Right lobe of liver (tissue), 4 donors: ENCODE measurements around the gene MRGPRD.

Source experiments
- POLR2A ChIP-seq: fragments of 450-650 bp; IDR thresholded peaks from one replicate; pipeline ENCODE4 v1.6.1; 2017; ENCODE audit warnings: antibody characterized with exemption, mild to moderate bottlenecking
- TF ChIP-seq, protein P1 (sequence below), 4 donors: fragments of 200-600 bp in 3 of 4; fragments of 450-650 bp in 1 of 4; IDR thresholded peaks; one replicate each; pipeline versions ENCODE4 v1.5.1 to v1.8.0; 2016 to 2022; ENCODE audit warnings: antibody characterized with exemption in 4 of 4, mild to moderate bottlenecking in 2 of 4
- donor health status: DM: no; HTN: no; CAD: no.
- donor health status: DM: no; HTN: no; CAD: no.
- donor health status: DM: no; HTN: yes; CAD: no.

DNA sequence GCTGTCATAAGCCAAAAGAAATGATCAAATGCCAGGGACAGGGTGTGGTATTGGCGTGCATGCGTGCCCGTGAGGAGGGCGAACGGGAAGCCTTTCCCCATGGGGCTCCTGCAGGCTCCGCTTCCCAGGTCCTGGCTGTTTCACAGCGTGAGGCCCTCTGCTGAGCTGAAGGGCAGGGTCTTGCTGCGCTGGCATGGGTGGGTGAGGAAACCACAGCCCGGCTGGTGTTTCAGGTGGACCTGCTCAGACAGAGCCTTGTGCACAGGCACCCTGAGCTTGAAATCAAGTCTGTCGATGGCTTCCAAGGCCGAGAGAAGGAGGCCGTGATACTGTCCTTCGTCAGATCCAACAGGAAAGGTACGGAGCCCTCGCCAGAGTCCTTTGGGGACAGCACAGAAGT lies 45.7 kb downstream of the MRGPRD start:
- TF ChIP-seq, protein P1, sequence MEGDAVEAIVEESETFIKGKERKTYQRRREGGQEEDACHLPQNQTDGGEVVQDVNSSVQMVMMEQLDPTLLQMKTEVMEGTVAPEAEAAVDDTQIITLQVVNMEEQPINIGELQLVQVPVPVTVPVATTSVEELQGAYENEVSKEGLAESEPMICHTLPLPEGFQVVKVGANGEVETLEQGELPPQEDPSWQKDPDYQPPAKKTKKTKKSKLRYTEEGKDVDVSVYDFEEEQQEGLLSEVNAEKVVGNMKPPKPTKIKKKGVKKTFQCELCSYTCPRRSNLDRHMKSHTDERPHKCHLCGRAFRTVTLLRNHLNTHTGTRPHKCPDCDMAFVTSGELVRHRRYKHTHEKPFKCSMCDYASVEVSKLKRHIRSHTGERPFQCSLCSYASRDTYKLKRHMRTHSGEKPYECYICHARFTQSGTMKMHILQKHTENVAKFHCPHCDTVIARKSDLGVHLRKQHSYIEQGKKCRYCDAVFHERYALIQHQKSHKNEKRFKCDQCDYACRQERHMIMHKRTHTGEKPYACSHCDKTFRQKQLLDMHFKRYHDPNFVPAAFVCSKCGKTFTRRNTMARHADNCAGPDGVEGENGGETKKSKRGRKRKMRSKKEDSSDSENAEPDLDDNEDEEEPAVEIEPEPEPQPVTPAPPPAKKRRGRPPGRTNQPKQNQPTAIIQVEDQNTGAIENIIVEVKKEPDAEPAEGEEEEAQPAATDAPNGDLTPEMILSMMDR (IDR thresholded peaks at IDR 0.05) = no peak
- TF ChIP-seq POLR2A = no peak
